HL-60 (cell line): Measurements from ENCODE around the gene HMGCS2.

Source experiments
- DNase-seq, 2 experiments: peaks; one replicate each; pipeline ENCODE4 v3.0.0-alpha.2; 2010 to 2020; ENCODE audit warnings: low read depth in 1 of 2, low spot score in 1 of 2
- H3K27ac ChIP-seq: fragments of 250-450 bp; sonication (Bioruptor Pico); replicated peaks from 2 replicates; pipeline ENCODE4 v1.5.1; 2020; ENCODE audit warnings: mild to moderate bottlenecking, moderate library complexity
- H3K27me3 ChIP-seq: fragments of 250-450 bp; sonication (Bioruptor Pico); 2 replicates; pipeline ENCODE4 v1.5.1; 2021; ENCODE audit warnings: mild to moderate bottlenecking, moderate library complexity; ENCODE audit not compliant: insufficient read depth, poor library complexity, severe bottlenecking
- H3K4me3 ChIP-seq: replicated peaks from 2 replicates; pipeline ENCODE4 v1.5.1; 2011; ENCODE audit warnings: mild to moderate bottlenecking, control low read depth, low read length; ENCODE audit not compliant: insufficient read depth
- GABPA ChIP-seq: IDR thresholded peaks from 2 replicates; pipeline ENCODE4 v1.6.1; 2012; ENCODE audit warnings: low read depth
- POLR2AphosphoS5 ChIP-seq: IDR thresholded peaks from 2 replicates; pipeline ENCODE4 v1.6.1; 2012; ENCODE audit warnings: low read depth
- SPI1 ChIP-seq: IDR thresholded peaks from 2 replicates; pipeline ENCODE4 v1.6.1; 2012; ENCODE audit warnings: low read depth, mild to moderate bottlenecking, borderline replicate concordance
- TF ChIP-seq, protein P1 (sequence below): IDR thresholded peaks from one replicate; pipeline ENCODE4 v1.5.1; 2011; ENCODE audit warnings: low read length, control low read depth, inconsistent platforms; ENCODE audit not compliant: insufficient read depth
- TF ChIP-seq, protein P2 (sequence below): IDR thresholded peaks from 2 replicates; pipeline ENCODE4 v1.6.1; 2012; ENCODE audit warnings: low read depth; ENCODE audit not compliant: insufficient replicate concordance

HMGCS2 gene

DNA sequence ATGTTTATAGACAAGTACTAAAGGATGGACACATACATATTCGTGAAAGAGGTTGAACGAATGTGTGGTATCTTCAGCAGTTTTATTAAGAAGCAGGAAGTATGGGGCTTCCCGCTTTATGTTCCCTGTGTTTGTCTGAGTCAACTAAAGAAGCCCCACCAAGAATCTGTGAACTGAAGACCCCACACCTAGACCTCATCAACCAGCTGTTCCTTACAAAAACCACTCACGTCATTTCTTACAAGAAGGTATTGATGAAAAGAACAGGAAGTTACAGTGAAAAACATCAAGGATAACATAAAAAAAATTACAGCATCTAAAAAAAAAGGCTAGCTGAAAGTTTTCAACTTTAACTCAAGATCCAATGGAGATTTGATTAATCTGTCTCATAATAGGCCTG, 30.3 kb upstream of the HMGCS2 start:
- no peaks in the 10 kb centered on the region for H3K27me3 ChIP-seq
- TF ChIP-seq, protein P1, sequence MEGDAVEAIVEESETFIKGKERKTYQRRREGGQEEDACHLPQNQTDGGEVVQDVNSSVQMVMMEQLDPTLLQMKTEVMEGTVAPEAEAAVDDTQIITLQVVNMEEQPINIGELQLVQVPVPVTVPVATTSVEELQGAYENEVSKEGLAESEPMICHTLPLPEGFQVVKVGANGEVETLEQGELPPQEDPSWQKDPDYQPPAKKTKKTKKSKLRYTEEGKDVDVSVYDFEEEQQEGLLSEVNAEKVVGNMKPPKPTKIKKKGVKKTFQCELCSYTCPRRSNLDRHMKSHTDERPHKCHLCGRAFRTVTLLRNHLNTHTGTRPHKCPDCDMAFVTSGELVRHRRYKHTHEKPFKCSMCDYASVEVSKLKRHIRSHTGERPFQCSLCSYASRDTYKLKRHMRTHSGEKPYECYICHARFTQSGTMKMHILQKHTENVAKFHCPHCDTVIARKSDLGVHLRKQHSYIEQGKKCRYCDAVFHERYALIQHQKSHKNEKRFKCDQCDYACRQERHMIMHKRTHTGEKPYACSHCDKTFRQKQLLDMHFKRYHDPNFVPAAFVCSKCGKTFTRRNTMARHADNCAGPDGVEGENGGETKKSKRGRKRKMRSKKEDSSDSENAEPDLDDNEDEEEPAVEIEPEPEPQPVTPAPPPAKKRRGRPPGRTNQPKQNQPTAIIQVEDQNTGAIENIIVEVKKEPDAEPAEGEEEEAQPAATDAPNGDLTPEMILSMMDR = no peak
- TF ChIP-seq GABPA = no peak
- TF ChIP-seq POLR2AphosphoS5 = no peak
- TF ChIP-seq, protein P2, sequence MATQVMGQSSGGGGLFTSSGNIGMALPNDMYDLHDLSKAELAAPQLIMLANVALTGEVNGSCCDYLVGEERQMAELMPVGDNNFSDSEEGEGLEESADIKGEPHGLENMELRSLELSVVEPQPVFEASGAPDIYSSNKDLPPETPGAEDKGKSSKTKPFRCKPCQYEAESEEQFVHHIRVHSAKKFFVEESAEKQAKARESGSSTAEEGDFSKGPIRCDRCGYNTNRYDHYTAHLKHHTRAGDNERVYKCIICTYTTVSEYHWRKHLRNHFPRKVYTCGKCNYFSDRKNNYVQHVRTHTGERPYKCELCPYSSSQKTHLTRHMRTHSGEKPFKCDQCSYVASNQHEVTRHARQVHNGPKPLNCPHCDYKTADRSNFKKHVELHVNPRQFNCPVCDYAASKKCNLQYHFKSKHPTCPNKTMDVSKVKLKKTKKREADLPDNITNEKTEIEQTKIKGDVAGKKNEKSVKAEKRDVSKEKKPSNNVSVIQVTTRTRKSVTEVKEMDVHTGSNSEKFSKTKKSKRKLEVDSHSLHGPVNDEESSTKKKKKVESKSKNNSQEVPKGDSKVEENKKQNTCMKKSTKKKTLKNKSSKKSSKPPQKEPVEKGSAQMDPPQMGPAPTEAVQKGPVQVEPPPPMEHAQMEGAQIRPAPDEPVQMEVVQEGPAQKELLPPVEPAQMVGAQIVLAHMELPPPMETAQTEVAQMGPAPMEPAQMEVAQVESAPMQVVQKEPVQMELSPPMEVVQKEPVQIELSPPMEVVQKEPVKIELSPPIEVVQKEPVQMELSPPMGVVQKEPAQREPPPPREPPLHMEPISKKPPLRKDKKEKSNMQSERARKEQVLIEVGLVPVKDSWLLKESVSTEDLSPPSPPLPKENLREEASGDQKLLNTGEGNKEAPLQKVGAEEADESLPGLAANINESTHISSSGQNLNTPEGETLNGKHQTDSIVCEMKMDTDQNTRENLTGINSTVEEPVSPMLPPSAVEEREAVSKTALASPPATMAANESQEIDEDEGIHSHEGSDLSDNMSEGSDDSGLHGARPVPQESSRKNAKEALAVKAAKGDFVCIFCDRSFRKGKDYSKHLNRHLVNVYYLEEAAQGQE = no peak
- no peak for TF ChIP-seq SPI1
- no peak overlapping the region for H3K4me3 ChIP-seq
- no peak for DNase-seq
- no peak overlapping the region for H3K27ac ChIP-seq

DNA sequence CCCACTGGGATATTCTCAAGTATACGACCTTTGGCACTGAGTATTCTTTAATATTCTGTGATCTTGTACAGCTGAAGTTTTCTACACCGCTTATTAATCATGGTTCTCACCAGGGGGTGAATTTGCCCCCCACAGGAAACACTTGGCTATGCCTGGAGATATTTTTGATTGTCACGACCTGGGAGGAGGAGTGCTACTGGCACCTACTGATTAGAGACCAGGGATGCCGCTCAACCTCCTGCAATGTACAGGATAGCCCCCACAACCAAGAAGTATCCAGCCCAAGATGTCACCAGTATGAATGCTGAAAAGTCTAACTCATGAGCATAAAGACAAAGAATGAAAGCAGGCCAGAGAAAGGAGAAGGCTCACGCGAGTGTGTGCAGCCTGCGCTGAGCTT, 28.9 kb upstream of the HMGCS2 start:
- Histone ChIP-seq H3K27me3 (no peaks in the 10 kb centered on the region), H3K27ac (no peak overlapping the region), H3K4me3 (no peak overlapping the region)
- TF ChIP-seq GABPA (no peak), SPI1 (no peak), POLR2AphosphoS5 (no peak)
- TF ChIP-seq, protein P2 = no peak
- TF ChIP-seq, protein P1 = no peak
- DNase-seq = no peak

DNA sequence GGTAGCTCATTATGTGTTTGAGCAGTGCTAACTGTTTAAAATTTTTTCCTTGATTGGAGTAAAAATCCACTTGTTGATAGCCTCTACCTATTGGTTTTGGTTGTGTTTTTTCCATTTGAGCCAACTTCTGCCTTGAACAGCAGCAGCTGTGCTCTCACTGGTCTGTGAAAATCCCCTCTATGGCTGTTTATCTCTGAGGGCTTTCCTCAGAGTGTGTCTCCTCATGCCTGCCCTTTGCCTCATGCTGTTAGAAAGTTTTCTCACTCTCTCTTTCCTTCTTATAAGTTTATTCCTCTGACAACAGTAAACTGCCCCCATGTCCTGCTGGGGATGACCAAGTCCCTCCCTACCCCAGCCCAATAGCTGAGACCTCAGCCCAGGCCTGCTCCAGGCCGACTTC, 28.5 kb upstream of the HMGCS2 start:
- H3K4me3 ChIP-seq = no peak overlapping the region
- no peak overlapping the region for H3K27ac ChIP-seq
- H3K27me3 ChIP-seq = no peaks in the 10 kb centered on the region
- TF ChIP-seq SPI1 = no peak
- TF ChIP-seq, protein P2 = no peak
- no peak for TF ChIP-seq GABPA
- TF ChIP-seq POLR2AphosphoS5 = no peak
- TF ChIP-seq, protein P1 = no peak
- no peak for DNase-seq
